CD4-positive, alpha-beta memory T cell (primary cell): ENCODE results near the gene ANKHD1. TPM values are rescaled to one million over a fixed set of nuclear protein-coding genes. Genes with fewer than 3 reads are reported as not detected.
"Not testable (repeated sequence)": the region's sequence is repeated elsewhere in the genome, so short reads cannot be mapped to it uniquely, and the experiment has no call there.

ENCODE experiments used
- CTCF ChIA-PET: fragments of 350-600 bp; sonication (Branson Sonifier 250); formaldehyde crosslinking; loops from one replicate; lab custom pipeline; 2021; ENCODE audit warnings: inconsistent platforms; ENCODE audit not compliant: partially characterized antibody; lab: Charles Lee
- POLR2A ChIA-PET: fragments of 350-600 bp; sonication (Branson Sonifier 250); formaldehyde crosslinking; loops from one replicate; lab custom pipeline; 2021; ENCODE audit not compliant: partially characterized antibody; lab: Charles Lee
- DNase-seq, 5 donors: peaks; one replicate each; pipeline versions ENCODE4 v3.0.0 to v3.0.0-alpha.2; 2020 to 2022; ENCODE audit warnings: mixed read lengths in 1 of 5
- H3K27ac ChIP-seq: one replicate; pipeline ENCODE4 v1.7.0; 2013; ENCODE audit warnings: low read depth, low read length
- H3K27me3 ChIP-seq: 2 replicates; pipeline ENCODE4 v1.7.0; 2013; ENCODE audit warnings: mild to moderate bottlenecking, low read length, moderate library complexity; ENCODE audit not compliant: insufficient read depth
- H3K36me3 ChIP-seq: 2 replicates; pipeline ENCODE4 v1.7.0; 2013; ENCODE audit warnings: mild to moderate bottlenecking, low read length, moderate library complexity; ENCODE audit not compliant: insufficient read depth
- H3K4me1 ChIP-seq: 2 replicates; pipeline ENCODE4 v1.7.0; 2013; ENCODE audit warnings: mild to moderate bottlenecking, low read length, moderate library complexity; ENCODE audit not compliant: insufficient read depth
- H3K4me3 ChIP-seq, 2 donors: one replicate each; pipeline ENCODE4 v1.7.0; 2013; ENCODE audit warnings: low read length in 2 of 2, mild to moderate bottlenecking in 1 of 2
- H3K9me3 ChIP-seq, 2 donors: one replicate each; pipeline ENCODE4 v1.7.0; 2013; ENCODE audit warnings: low read length in 2 of 2, control low read depth in 1 of 2; ENCODE audit not compliant: control insufficient read depth in 1 of 2
- H3K27ac Mint-ChIP-seq, 7 donors: one replicate each; pipeline ENCODE4 v1.8.0; 2020 to 2021; ENCODE audit warnings: mixed read lengths in 7 of 7, mild to moderate bottlenecking in 6 of 7, inconsistent platforms in 3 of 7, moderate library complexity in 3 of 7
- H3K27me3 Mint-ChIP-seq, 2 donors: one replicate each; pipeline ENCODE4 v1.8.0; 2020 to 2021; ENCODE audit warnings: mixed read lengths in 2 of 2
- H3K36me3 Mint-ChIP-seq, 2 donors: one replicate each; pipeline ENCODE4 v1.8.0; 2020 to 2021; ENCODE audit warnings: mixed read lengths in 2 of 2, inconsistent platforms in 1 of 2, mild to moderate bottlenecking in 1 of 2
- H3K4me1 Mint-ChIP-seq, 4 donors: one replicate each; pipeline ENCODE4 v1.8.0; 2020 to 2021; ENCODE audit warnings: mixed read lengths in 4 of 4, mild to moderate bottlenecking in 1 of 4
- H3K4me3 Mint-ChIP-seq, 8 donors: one replicate each; pipeline ENCODE4 v1.8.0; 2020 to 2021; ENCODE audit warnings: mixed read lengths in 8 of 8, mild to moderate bottlenecking in 7 of 8, moderate library complexity in 6 of 8, inconsistent platforms in 3 of 8
- H3K9me3 Mint-ChIP-seq, 8 donors: one replicate each; pipeline ENCODE4 v1.8.0; 2020 to 2021; ENCODE audit warnings: mixed read lengths in 8 of 8, mild to moderate bottlenecking in 5 of 8, inconsistent platforms in 3 of 8, moderate library complexity in 1 of 8
- intact Hi-C: fragments of 100-400 bp; cut with micrococcal nuclease; formaldehyde crosslinking; loops from one replicate; pipeline ENCODE4 v1.15.1; 2023
- microRNA-seq: library from miRNA; unstranded; fragments of <30 nt; microRNA quantifications from one replicate; pipeline ENCODE4 v1.2.0, GENCODE V29; 2021; ENCODE audit warnings: borderline replicate concordance, borderline number of aligned reads, borderline microRNAs expressed, mixed read lengths
- polyA plus RNA-seq, 2 donors: library from polyadenylated mRNA; unstranded; fragments of 300-500 nt; fragmentation: Illumina TruSeq; gene quantifications; one replicate each; pipeline ENCODE4 v1.2.3, GENCODE V29; 2021
- total RNA-seq, 2 experiments: library from RNA; stranded (reverse); gene quantifications; one replicate each; pipeline ENCODE4 v1.2.3, GENCODE V29; 2021

Gene ANKHD1
- total and polyA plus RNA-seq, 4 experiments from 2014 or later: 58.6 to 252 (median 164) TPM

DNA sequence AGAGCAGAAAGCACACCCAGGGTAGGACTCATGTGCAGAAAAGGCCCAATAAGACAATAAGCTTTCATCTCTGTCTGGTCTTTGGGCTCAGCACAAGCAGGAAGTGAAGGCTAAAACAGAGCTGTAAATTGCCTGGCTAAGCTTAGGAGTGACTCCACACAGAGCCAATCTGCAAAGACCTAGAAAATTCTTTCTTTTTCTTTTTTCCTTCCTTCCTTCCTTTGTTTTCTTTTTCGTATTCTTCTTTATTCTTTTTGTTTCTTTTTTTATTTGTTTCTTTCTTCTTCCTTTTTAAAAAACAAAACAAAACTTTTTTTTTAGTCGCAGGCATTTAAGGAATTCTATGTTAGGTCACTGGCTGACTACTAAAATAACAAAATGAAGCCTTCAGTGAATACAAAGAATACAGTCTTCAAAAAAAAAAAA, 175.2 kb downstream of the ANKHD1 start:
- POLR2A ChIA-PET: no interaction called here
- intact Hi-C loops: no loop called here
- H3K4me1 Mint-ChIP-seq: no peaks in the 10 kb centered on the region
- H3K27ac Mint-ChIP-seq: peak overlapping the region in 2 of 7 donors; percentile 22 to 25
- peaks cover 3 to 5% of the 10 kb centered on the region in 2 donors for H3K36me3 Mint-ChIP-seq
- peaks cover 0 to 1% of the 10 kb centered on the region in 2 donors for H3K27me3 Mint-ChIP-seq
- no peaks in the 10 kb centered on the region for H3K9me3 Mint-ChIP-seq
- Histone ChIP-seq H3K27ac (no peak overlapping the region), H3K4me3 (no peak overlapping the region), H3K9me3 (no peaks in the 10 kb centered on the region), H3K27me3 (no peaks in the 10 kb centered on the region), H3K4me1 (no peaks in the 10 kb centered on the region), H3K36me3 (no peaks in the 10 kb centered on the region)
- H3K4me3 Mint-ChIP-seq: no peak overlapping the region
- no peak for DNase-seq
- CTCF ChIA-PET: no interaction called here

DNA sequence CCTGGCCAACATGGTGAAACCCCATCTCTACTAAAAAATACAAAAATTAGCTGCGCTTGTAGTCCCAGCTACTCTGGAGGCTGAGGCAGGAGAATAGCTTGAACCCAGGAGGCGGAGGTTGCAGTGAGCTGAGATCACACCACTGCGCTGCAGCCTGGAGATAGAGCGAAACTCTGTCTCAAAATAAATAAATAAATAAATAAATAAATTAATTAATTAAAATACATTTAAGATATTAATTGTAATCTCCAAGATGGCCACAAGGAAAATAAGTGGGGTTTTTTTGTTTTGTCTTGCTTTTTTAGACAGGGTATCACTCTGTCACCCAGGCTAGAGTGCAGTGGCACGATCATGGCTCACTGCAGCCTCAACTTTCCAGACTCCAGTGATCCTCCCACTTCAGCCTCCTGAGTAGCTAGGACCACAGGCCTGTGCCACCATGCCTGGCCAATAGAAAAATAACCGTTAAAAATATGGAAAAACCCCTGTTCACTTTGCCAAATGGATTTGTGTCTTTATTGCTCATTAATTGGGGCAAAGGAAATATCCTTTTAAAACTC, 177.6 kb downstream of the ANKHD1 start:
- H3K27me3 Mint-ChIP-seq, intact Hi-C loops, H3K9me3 ChIP-seq, H3K4me1 ChIP-seq, H3K36me3 ChIP-seq, H3K27ac Mint-ChIP-seq, DNase-seq, H3K27ac ChIP-seq, H3K4me1 Mint-ChIP-seq, H3K4me3 Mint-ChIP-seq, H3K4me3 ChIP-seq, H3K36me3 Mint-ChIP-seq, H3K27me3 ChIP-seq, POLR2A ChIA-PET: not testable (repeated sequence)
- peaks cover 0 to 10% (median 4%) of the 10 kb centered on the region in 8 donors for H3K9me3 Mint-ChIP-seq
- CTCF ChIA-PET: interaction anchor here (1.9 kb wide), 1 partner anchor 10 kb away, joined by 4 read pairs; no protein-coding TSS in a partner anchor

DNA sequence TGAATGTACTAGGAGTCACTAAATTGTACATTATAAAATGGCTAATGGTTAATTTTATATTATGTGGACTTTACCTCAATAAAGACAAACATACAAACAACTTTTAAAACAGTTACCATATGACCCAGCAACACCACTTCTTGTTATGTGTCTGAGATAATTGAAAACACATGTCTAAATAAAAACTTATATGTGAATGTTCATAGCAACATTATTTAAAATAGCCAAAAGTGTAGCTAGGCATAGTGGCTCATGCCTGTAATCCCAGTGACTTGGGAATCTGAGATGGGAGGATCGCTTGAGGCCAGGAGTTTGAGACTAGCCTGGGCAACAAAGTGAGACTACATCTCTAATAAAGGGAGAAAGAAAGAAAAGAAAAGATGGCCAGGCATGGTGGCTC, 185.9 kb downstream of the ANKHD1 start:
- CTCF ChIA-PET: interaction anchor here (1.1 kb wide), 1 partner anchor 41 kb away, joined by 3 read pairs; no protein-coding TSS in a partner anchor
- H3K36me3 Mint-ChIP-seq: no peaks in the 10 kb centered on the region
- intact Hi-C loops: no loop called here

DNA sequence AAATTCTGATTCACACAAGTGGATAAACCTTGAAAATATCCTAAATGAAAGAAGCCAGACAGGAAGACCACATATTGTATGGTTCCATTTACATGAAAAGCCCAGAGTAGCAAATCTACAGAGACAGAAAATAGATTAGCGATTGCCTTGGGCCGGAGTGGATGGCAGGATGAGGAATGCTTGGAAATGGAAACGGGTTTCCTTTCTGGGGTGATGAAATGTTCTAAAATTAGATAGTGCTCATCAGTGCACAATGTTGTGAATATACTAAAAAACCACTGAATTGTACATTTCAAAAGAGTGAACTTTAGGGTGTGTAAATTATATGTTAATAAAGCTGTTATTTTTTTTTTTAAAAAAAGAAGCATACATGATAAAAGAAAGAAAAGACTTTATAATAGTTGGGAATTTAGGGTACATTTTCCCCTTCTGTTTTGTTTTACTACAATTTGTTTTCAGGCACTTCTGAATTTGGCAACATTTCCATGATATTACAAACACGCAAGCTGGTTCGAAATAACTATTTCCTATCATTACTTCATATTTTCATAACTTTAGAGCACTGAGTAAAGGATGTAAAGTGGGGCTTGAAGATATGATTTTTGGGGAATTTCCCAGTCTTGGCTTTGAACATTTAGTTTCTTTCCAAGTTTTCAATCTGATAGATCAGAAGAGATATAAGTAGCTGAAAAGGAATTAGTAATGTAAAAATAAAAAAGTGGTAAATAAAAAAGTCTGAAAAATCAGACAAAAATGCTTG, 186.9 kb downstream of the ANKHD1 start:
- H3K27me3 ChIP-seq: no peaks in the 10 kb centered on the region
- ChIA-PET CTCF (interaction anchor here (1.1 to 1.8 kb wide), 2 partner anchors 9 to 42 kb away, joined by 3 to 4 read pairs; no protein-coding TSS in a partner anchor), POLR2A (no interaction called here)
- intact Hi-C loops: no loop called here
- no peak overlapping the region for H3K4me3 Mint-ChIP-seq
- no peak overlapping the region for H3K4me3 ChIP-seq
- H3K27ac Mint-ChIP-seq: no peak overlapping the region
- no peaks in the 10 kb centered on the region for H3K27me3 Mint-ChIP-seq
- no peaks in the 10 kb centered on the region for H3K4me1 ChIP-seq
- no peaks in the 10 kb centered on the region for H3K9me3 ChIP-seq
- no peak overlapping the region for H3K27ac ChIP-seq
- no peaks in the 10 kb centered on the region for H3K36me3 ChIP-seq
- H3K36me3 Mint-ChIP-seq: no peaks in the 10 kb centered on the region
- H3K4me1 Mint-ChIP-seq: no peaks in the 10 kb centered on the region
- peaks cover 0 to 5% (median under 1%) of the 10 kb centered on the region in 8 donors for H3K9me3 Mint-ChIP-seq
- DNase-seq: no peak

More for the DNA sequence above, 185.9 kb downstream of the ANKHD1 start:
- Histone ChIP-seq H3K9me3 (no peaks in the 10 kb centered on the region), H3K4me1 (no peaks in the 10 kb centered on the region), H3K36me3 (no peaks in the 10 kb centered on the region), H3K27me3 (no peaks in the 10 kb centered on the region), H3K4me3 (no peak overlapping the region), H3K27ac (no peak overlapping the region)
- POLR2A ChIA-PET: no interaction called here
- Mint-ChIP-seq H3K4me1 (no peaks in the 10 kb centered on the region), H3K9me3 (peaks cover 0 to 10% (median 4%) of the 10 kb centered on the region in 8 donors), H3K27ac (no peak overlapping the region), H3K4me3 (no peak overlapping the region), H3K27me3 (no peaks in the 10 kb centered on the region)
- no peak for DNase-seq

Small RNAs within 50 kb of the gene (microRNA-seq; reads per million reads assigned to microRNA genes)
- not detected for gene MIR6831

Other genes with a start within 250 kb of the ANKHD1 start
- gene CYSTM1, start 226.6 kb upstream of the ANKHD1 start, total RNA-seq: 1 to 10 TPM; 5.0 to 6.3 TPM
- gene CYSTM1, start 226.6 kb upstream of the ANKHD1 start, polyA plus RNA-seq: 10 to 100 TPM; 12.8 to 21.1 TPM
- gene PFDN1, start 98.7 kb upstream of the ANKHD1 start, total RNA-seq: 10 to 100 TPM; 24.8 to 26.2 TPM
- gene PFDN1, start 98.7 kb upstream of the ANKHD1 start, polyA plus RNA-seq: 100 to 1,000 TPM; 116 to 223 TPM
- under 1 TPM; 0.52 to 0.86 TPM for gene HBEGF, start 55.2 kb upstream of the ANKHD1 start, total RNA-seq
- 1 to 10 TPM; 1.2 to 2.4 TPM for gene HBEGF, start 55.2 kb upstream of the ANKHD1 start, polyA plus RNA-seq
- not detected for gene SLC4A9, start 41.6 kb upstream of the ANKHD1 start, total RNA-seq
- gene SLC4A9, start 41.6 kb upstream of the ANKHD1 start, polyA plus RNA-seq: not detected
- gene EIF4EBP3, start 145.8 kb downstream of the ANKHD1 start, total RNA-seq: 10 to 100 TPM; 15.3 to 18.8 TPM
- gene EIF4EBP3, start 145.8 kb downstream of the ANKHD1 start, polyA plus RNA-seq: 10 to 100 TPM; 31.9 to 44.3 TPM
- gene SRA1, start 155.6 kb downstream of the ANKHD1 start, total RNA-seq: 10 to 100 TPM; 24.5 to 26.6 TPM
- 10 to 100 TPM; 35.5 to 46.8 TPM for gene SRA1, start 155.6 kb downstream of the ANKHD1 start, polyA plus RNA-seq
- gene APBB3, start 162.8 kb downstream of the ANKHD1 start, total RNA-seq: 10 to 100 TPM; 72.9 to 75.4 TPM
- gene APBB3, start 162.8 kb downstream of the ANKHD1 start, polyA plus RNA-seq: 1 to 10 TPM; 2.1 to 4.9 TPM
- 10 to 100 TPM; 49.0 to 59.4 TPM for gene SLC35A4, start 163.0 kb downstream of the ANKHD1 start, total RNA-seq
- gene SLC35A4, start 163.0 kb downstream of the ANKHD1 start, polyA plus RNA-seq: 100 to 1,000 TPM; 105 to 115 TPM
- gene CD14, start 231.3 kb downstream of the ANKHD1 start, total RNA-seq: 1 to 10 TPM; 4.9 to 5.2 TPM
- 1 to 10 TPM; 2.7 to 3.2 TPM for gene CD14, start 231.3 kb downstream of the ANKHD1 start, polyA plus RNA-seq
- 10 to 100 TPM; 50.0 to 56.3 TPM for gene TMCO6, start 237.6 kb downstream of the ANKHD1 start, total RNA-seq
- 10 to 100 TPM; 15.7 to 18.3 TPM for gene TMCO6, start 237.6 kb downstream of the ANKHD1 start, polyA plus RNA-seq
- 10 to 100 TPM; 38.0 TPM for gene NDUFA2, start 245.8 kb downstream of the ANKHD1 start, total RNA-seq
- gene NDUFA2, start 245.8 kb downstream of the ANKHD1 start, polyA plus RNA-seq: 100 to 1,000 TPM; 132 to 135 TPM
- 100 to 1,000 TPM; 178 to 185 TPM for gene IK, start 246.0 kb downstream of the ANKHD1 start, total RNA-seq
- gene IK, start 246.0 kb downstream of the ANKHD1 start, polyA plus RNA-seq: 100 to 1,000 TPM; 147 to 205 TPM